OCI-LY3 (cell line): ENCODE measurements around the gene JPH3.

Experiments
- H2AFZ ChIP-seq: fragments of 200-600, 300-600 bp; shearing (Covaris generic); 2 replicates; pipeline ENCODE4 v1.6.0; 2014; ENCODE audit warnings: antibody characterized with exemption, low read depth, low read length
- H3K27ac ChIP-seq: fragments of 200-600, 300-600 bp; sonication (generic); 2 replicates; pipeline ENCODE4 v1.5.1; 2014; ENCODE audit warnings: mild to moderate bottlenecking, low read length, moderate library complexity, mixed read lengths
- H3K27me3 ChIP-seq: fragments of 200-600, 300-600 bp; sonication (generic); 2 replicates; pipeline ENCODE4 v1.6.1; 2014; ENCODE audit warnings: low read depth, low read length, mixed read lengths
- H3K36me3 ChIP-seq: fragments of 200-600, 300-600 bp; sonication (generic); replicated peaks from 2 replicates; pipeline ENCODE3; 2014; ENCODE audit warnings: low read depth, low read length, mixed read lengths
- H3K4me1 ChIP-seq: fragments of 300-600, 200-600 bp; sonication (generic); 2 replicates; pipeline ENCODE4 v1.6.1; 2014; ENCODE audit warnings: low read length, mixed read lengths
- H3K4me2 ChIP-seq: fragments of 200-600, 300-600 bp; sonication (generic); 2 replicates; pipeline ENCODE4 v1.6.1; 2014; ENCODE audit warnings: low read length, mixed read lengths
- H3K4me3 ChIP-seq: fragments of 300-600, 200-600 bp; sonication (generic); 2 replicates; pipeline ENCODE4 v1.5.1; 2014; ENCODE audit warnings: antibody characterized with exemption, mild to moderate bottlenecking, low read length, moderate library complexity
- H3K79me2 ChIP-seq: fragments of 300-600, 200-600 bp; shearing (Covaris generic); 2 replicates; pipeline ENCODE4 v1.6.1; 2014; ENCODE audit warnings: mild to moderate bottlenecking, low read length, mixed read lengths
- H3K9ac ChIP-seq: fragments of 300-600, 200-600 bp; shearing (Covaris generic); 2 replicates; pipeline ENCODE4 v1.6.0; 2014; ENCODE audit warnings: mild to moderate bottlenecking, low read length, moderate library complexity
- H3K9me3 ChIP-seq: fragments of 200-600, 300-600 bp; shearing (Covaris generic); 2 replicates; pipeline ENCODE4 v1.6.1; 2014; ENCODE audit warnings: low read length, mixed read lengths; ENCODE audit not compliant: insufficient read depth
- H4K20me1 ChIP-seq: fragments of 200-600, 300-600 bp; sonication (generic); 2 replicates; pipeline ENCODE4 v1.6.1; 2016; ENCODE audit warnings: low read length, mixed read lengths; ENCODE audit not compliant: insufficient read depth
- EZH2phosphoT487 ChIP-seq: fragments of 200-600 bp; shearing (Covaris generic); IDR thresholded peaks from 2 replicates; pipeline ENCODE4 v1.6.1; 2018; ENCODE audit warnings: antibody characterized with exemption, mixed run types, low read depth
- TF ChIP-seq, protein P1 (sequence below): fragments of 200-600, 300-600 bp; sonication (generic); IDR thresholded peaks from 2 replicates; pipeline ENCODE4 v1.5.1; 2014; ENCODE audit warnings: antibody characterized with exemption, low read length, low read depth

JPH3 gene

GRCh38 chr16:87661561-87661960 lies 59.3 kb downstream of the JPH3 start:
- Histone ChIP-seq H2AFZ (no peak overlapping the region), H3K27ac (no peak overlapping the region), H3K4me1 (no peaks in the 10 kb centered on the region), H3K79me2 (no peaks in the 10 kb centered on the region), H3K4me3 (no peak overlapping the region), H3K4me2 (no peak overlapping the region), H4K20me1 (no peaks in the 10 kb centered on the region), H3K9ac (no peak overlapping the region), H3K36me3 (no peaks in the 10 kb centered on the region), H3K9me3 (no peaks in the 10 kb centered on the region), H3K27me3 (peaks cover 9% of the 10 kb centered on the region; the same call in 1 of the 2 replicates)
- TF ChIP-seq, protein P1, sequence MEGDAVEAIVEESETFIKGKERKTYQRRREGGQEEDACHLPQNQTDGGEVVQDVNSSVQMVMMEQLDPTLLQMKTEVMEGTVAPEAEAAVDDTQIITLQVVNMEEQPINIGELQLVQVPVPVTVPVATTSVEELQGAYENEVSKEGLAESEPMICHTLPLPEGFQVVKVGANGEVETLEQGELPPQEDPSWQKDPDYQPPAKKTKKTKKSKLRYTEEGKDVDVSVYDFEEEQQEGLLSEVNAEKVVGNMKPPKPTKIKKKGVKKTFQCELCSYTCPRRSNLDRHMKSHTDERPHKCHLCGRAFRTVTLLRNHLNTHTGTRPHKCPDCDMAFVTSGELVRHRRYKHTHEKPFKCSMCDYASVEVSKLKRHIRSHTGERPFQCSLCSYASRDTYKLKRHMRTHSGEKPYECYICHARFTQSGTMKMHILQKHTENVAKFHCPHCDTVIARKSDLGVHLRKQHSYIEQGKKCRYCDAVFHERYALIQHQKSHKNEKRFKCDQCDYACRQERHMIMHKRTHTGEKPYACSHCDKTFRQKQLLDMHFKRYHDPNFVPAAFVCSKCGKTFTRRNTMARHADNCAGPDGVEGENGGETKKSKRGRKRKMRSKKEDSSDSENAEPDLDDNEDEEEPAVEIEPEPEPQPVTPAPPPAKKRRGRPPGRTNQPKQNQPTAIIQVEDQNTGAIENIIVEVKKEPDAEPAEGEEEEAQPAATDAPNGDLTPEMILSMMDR, result no peak
- TF ChIP-seq EZH2phosphoT487, result no peak

DNA sequence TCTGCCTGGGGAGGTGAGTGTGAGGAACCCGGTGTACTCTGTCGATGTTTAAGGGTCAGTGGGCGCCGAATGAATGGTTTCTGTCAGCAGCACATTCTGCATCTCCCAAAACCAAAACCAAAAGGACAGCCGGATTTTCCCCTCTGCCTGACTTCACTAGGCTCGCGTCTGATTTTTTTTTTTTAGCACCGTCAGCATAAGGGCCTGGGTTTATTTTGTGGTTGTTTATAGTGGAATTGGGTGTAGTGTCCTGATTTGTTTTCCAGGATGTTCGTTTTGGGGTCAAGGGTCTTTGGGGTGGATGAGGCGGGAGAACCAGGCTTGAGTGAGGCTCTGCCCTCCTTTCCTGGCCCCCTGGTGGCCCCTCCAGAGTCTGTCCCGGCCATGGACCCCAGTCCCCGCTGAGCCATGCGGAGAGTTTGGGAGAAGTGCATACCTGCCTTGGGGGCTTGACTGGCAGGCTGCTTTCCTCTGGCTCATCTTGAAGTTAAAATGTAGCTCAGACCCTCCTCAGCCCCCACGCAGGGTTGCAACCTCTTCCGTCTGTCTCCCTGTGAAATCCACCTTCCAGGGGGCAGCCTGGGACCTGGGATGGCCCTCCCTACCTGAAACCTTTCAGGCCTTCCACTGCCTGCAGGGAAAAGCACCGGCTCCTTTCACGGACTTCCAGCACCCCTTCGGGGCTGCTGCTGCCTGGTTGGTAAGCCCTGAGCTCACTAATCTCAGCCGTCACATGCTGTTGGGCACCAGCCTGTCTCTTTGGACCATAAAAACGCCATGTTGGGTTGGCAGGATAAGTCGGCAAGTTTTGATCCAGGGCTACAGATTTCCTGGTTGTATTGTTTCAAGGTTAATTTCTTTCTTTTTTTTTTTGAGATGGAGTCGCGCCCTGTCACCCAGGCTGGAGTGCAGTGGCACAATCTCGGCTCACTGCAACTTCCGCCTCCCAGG lies 60.2 kb downstream of the JPH3 start:
- no peak overlapping the region for H3K9ac ChIP-seq
- H4K20me1 ChIP-seq, result no peaks in the 10 kb centered on the region
- H3K27ac ChIP-seq, result no peak overlapping the region
- H3K79me2 ChIP-seq, result no peaks in the 10 kb centered on the region
- no peak overlapping the region for H3K4me3 ChIP-seq
- H3K4me2 ChIP-seq, result no peak overlapping the region
- TF ChIP-seq, protein P1, result no peak
- no peak for TF ChIP-seq EZH2phosphoT487
- no peaks in the 10 kb centered on the region for H3K9me3 ChIP-seq
- peaks cover 9% of the 10 kb centered on the region; the same call in 1 of the 2 replicates for H3K27me3 ChIP-seq
- no peak overlapping the region for H2AFZ ChIP-seq
- no peaks in the 10 kb centered on the region for H3K36me3 ChIP-seq
- no peaks in the 10 kb centered on the region for H3K4me1 ChIP-seq

- no peaks in the 10 kb centered on the region for H3K4me1 ChIP-seq
- H2AFZ ChIP-seq, result no peak overlapping the region
- H3K27me3 ChIP-seq, result peaks cover 9% of the 10 kb centered on the region; the same call in 1 of the 2 replicates
- H4K20me1 ChIP-seq, result no peaks in the 10 kb centered on the region
- no peak overlapping the region for H3K4me2 ChIP-seq
- H3K4me3 ChIP-seq, result no peak overlapping the region
- TF ChIP-seq EZH2phosphoT487, result no peak
- TF ChIP-seq, protein P1, result no peak
- H3K9me3 ChIP-seq, result no peaks in the 10 kb centered on the region
- no peak overlapping the region for H3K9ac ChIP-seq
- H3K27ac ChIP-seq, result no peak overlapping the region
- H3K36me3 ChIP-seq, result no peaks in the 10 kb centered on the region
- H3K79me2 ChIP-seq, result no peaks in the 10 kb centered on the region
Measured at GRCh38 chr16:87664792-87665191, 62.5 kb downstream of the JPH3 start.

GRCh38 chr16:87665193-87665592 lies 62.9 kb downstream of the JPH3 start:
- Histone ChIP-seq H3K9me3 (no peaks in the 10 kb centered on the region), H3K27ac (no peak overlapping the region), H3K79me2 (no peaks in the 10 kb centered on the region), H3K4me2 (no peak overlapping the region), H3K4me3 (no peak overlapping the region), H3K36me3 (no peaks in the 10 kb centered on the region), H4K20me1 (no peaks in the 10 kb centered on the region), H3K9ac (no peak overlapping the region), H3K27me3 (peaks cover 9% of the 10 kb centered on the region; the same call in 1 of the 2 replicates), H3K4me1 (no peaks in the 10 kb centered on the region), H2AFZ (no peak overlapping the region)
- TF ChIP-seq, protein P1, result no peak
- no peak for TF ChIP-seq EZH2phosphoT487
